NT2/D1 (cell line): ENCODE data around the gene PCDHA1.

Experiments used
- SUZ12 ChIP-seq: IDR thresholded peaks from 2 replicates; pipeline ENCODE4 v1.6.1; 2011; ENCODE audit not compliant: insufficient read length, insufficient read depth; ENCODE audit errors: extremely low read depth
- YY1 ChIP-seq: IDR thresholded peaks from 2 replicates; pipeline ENCODE4 v1.6.1; 2011; ENCODE audit not compliant: insufficient read length, insufficient read depth

DNA sequence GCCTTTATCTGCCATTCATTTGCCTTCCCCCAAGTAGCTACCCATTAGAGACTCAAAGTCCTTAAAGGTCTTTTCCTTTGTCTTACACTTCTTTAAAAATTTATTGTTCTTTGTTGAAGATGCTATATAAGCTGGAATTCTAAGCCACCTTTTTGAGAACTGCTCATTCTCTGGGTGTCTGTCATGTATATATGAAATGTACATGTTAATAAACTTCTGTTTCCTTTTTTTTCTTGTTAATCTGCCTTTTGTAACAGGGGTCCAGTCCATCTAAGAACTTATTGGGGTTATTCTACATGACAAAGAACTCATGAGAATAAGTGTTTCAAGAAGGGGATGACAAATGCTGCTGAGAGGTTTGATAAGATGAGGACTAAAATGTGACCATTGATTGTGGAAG, 221.9 kb downstream of the PCDHA1 start:
- TF ChIP-seq YY1 (no peak), SUZ12 (no peak)
